Stimulated activated CD8-positive, alpha-beta memory T cell treated with anti-CD3 and anti-CD28 coated beads, Interleukin-12 subunit alpha, Interleukin-12 subunit beta, amount 100 ng/mL, for 24 hours (primary cell): ENCODE results near the gene ASCL3.
"Not testable (repeated sequence)": the region's sequence is repeated elsewhere in the genome, so short reads cannot be mapped to it uniquely, and the experiment has no call there.

Experiments used
- DNase-seq: peaks from one replicate; pipeline ENCODE4 v3.0.0-alpha.2; 2020; ENCODE audit errors: extremely low read depth

The ASCL3 gene

DNA sequence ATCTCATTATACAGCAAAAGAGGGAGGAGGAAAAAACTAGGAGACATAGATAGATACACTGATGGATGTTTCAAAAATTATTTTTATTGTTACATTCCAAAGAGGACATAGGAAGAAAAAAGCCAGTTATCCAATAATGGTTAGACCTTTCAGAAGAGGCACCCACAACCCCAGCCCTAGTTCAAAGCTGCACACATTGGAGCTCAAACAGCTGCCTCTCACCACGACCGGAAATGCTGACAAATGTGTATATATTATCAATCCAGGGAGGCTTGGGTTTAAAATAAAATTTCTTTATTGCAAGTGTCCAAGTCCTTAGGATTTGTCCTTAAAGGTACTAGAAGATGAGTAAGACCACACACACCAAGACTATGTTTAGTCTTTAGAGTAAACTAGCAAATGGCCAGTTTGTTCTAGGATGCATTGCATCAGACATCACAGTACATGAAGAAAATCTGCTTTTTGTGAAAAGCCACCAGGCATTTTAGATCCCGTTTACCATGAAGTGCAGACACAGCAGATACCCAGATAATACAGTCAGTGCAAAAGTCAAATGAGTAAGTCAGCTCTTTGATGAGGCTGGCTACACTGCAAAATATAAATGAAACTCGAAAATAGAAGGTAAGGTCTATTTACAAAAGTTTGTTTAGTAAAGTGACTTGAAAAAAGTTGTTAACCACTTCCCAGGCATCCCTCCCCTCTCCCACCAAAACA lies 4.6 kb upstream of the ASCL3 start:
- DNase-seq = no peak

DNA sequence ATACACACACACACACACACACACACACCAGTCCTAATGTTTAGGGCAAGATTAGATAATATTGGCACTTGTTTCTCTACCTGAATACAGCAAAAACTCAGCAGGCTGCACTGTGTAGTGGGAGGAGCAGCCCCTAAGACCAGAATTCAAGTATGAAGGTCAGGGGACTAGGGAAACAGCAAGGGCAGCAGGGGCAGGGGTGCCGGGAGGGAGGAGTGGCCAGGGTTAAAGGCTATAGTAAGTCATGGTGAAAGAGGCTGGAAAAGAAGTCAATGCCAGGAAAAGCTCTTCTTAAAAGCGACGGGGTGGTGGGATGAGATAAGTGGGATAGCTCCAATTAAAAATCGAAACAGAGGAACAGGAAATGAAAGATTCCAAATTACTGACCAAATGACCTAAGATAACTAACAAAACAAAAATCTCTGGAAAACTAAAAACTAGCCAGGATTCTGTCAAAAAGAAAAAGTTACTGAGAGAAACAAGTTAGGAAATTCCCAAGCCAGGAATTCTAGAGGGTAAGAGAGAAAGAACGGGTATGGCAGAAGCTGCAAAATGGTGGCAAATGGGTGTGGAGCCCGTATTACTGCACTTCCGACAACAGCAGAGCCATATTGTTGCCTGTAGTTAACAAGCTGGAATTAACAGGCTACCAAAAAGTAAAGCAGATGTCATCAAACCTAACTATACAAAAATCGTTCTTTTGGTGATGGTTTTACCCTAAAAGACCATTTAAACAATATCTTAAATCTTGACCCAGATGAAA lies 1.3 kb downstream of the ASCL3 start:
- DNase-seq = no peak

GRCh38 chr11:8937659-8938058 lies 5.2 kb downstream of the ASCL3 start:
- no peak for DNase-seq

GRCh38 chr11:8937159-8937558 lies 5.7 kb downstream of the ASCL3 start:
- DNase-seq = no peak

DNA sequence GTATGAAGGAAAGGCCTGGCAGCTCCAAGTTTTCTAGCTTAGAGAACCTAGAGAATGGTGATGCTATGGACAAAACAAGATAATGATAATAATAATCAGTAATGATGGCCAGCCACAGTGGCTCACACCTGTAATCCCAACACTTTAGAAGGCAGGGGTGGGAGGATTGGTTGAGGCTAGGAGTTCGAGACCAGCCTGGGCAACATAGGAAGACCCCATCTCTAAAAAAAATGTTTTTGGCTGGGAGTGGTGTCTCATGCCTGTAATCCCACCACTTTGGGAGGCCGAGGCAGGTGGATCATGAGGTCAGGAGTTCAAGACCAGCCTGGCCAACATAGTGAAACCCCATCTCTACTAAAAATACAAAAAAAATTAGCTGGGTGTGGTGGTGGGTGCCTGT lies 7.0 kb downstream of the ASCL3 start:
- not testable (repeated sequence) for DNase-seq

DNA sequence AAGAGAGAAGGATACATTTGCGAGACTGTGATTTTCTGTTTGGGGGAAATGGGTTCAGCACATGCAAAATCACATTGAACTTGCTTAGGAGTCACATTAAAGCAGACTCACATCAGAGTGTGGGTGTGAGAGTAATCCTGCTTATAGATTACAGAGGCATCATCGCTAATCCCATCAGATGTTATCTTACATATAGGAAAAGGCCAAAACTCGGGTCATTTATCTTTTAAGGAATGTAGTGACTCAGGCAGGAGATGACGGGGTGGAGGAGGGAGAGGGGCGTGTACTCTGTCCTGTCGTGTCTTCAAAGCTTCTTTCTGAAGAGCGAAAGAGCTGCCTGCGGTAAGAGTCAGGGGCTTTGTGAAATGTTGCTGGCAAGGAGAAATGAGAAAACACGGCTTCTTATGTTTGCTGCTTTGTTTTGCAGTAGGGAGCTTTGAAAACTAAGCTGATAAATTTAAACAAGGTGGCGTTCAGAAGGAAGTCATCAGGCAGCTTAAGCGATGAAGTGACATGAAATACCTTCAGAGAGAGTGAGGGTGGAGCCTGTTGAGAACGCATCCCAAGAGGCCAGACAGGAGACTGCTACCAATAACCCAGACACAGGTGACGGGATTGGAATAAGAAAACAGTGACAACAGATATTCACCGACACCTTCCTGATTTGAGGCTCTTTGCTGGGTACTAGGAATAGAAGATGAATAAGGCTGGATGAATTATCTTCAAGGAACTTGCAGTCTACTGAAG lies 7.9 kb downstream of the ASCL3 start:
- no peak for DNase-seq

DNA sequence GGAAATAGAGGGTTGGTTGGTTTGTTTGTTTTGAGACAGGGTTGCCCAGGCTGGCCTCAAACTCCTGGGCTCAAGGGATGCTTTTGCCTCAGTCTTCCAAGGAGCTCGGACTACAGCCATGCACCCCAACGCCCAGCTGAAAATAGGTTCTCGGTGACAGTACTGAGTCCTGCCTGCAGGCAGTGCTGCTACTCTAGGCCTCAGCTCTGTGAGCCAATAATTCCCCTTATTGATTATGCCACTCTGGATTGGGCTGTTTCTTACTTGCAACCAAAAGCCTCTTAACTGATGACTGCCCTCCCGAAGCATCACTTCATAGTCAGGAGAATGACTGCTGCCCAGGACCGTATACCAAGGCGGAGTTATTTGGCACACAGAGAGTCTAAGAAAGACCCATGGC lies 8.9 kb downstream of the ASCL3 start:
- DNase-seq = no peak

- no peak for DNase-seq
These were observed 10.1 kb downstream of the ASCL3 start, which contains the start of gene C11orf16 for GRCh38 chr11:8932564-8933180. C11orf16 (minus strand) TSS chr11:8932947; CDS start chr11:8932308, 639 bp downstream.

DNA sequence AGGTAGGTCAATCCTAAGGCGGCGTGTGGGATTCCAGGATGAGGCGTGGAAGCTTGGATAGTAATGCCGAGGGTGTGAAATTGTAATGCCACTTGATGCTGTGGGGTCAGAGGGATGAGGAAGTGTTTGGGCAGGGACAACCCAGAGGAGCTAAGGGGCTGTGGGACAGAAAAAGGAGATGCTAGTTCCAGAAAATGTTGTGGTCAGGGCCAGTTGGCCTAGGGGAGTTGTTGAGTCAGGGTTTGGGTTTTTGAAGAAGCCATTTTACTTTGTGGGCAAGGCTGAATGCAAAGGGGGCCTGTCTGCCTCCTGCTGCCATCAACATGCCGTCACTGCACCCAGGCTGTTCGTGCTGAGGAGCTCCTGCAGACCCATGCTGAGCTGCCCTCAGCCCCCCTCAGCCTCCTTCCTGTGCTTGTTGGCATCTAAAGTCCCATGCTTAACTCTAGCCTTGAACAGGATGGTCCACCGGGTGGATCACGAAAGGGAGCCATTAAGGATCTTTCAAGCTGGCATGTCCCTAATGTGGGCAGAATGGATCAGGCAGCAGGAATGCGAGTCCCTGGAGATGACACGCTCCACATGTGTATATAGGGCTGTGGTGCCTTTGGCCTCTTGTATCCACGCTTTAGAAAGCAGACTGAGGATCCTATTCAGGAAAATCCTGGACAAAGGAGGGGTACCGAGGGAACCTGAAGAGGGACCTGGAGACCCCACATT lies 12.2 kb downstream of the ASCL3 start:
- no peak for DNase-seq

DNA sequence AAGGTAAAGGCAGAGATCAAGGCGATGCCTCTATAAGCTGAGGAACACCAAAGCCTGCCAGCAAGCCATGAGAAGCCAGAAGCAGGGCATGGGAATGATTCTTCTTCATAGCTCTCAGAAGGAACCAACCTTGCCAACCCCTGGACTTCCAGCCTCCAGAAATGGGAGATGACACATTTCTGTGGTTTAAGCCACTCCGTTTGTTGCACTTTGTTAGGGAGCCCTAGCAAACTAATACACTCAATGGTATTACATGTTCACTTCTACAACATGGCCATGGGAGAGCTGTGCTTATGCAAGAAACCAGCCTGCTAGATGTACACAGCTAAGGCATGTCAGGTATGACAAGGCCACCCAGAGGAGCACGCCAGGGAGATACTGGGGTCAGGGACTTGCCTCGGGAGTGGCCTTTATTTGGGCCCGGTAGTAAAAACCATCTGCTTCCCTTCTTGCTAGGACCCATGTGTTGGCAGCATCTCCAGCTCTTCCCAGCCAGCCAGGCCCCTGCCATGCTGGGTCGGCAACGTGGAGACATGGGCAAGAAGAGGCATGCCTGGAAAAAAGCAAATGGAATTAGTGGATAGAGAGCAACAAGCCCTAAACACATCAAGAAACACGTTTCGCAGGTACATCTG lies 13.7 kb downstream of the ASCL3 start:
- DNase-seq = no peak

DNA sequence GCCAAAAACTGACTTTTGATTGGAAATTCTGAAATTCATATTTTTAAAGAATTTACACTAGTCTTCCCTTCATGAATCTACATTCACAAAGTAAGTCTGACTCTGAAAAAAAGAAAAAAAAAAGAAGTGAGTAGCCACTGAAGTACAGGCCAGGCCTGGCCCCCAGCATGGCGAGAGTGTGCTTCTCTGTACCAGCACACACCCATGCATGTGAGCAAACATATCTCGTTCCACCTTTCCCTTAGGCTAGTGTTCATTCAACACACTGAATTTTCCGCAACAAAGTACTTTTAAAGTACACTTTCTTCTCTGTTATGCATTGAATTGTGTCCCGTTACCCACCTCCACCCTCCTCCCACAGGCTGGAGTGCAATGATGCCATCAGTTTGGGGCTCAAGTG lies 14.6 kb downstream of the ASCL3 start:
- no peak for DNase-seq

DNA sequence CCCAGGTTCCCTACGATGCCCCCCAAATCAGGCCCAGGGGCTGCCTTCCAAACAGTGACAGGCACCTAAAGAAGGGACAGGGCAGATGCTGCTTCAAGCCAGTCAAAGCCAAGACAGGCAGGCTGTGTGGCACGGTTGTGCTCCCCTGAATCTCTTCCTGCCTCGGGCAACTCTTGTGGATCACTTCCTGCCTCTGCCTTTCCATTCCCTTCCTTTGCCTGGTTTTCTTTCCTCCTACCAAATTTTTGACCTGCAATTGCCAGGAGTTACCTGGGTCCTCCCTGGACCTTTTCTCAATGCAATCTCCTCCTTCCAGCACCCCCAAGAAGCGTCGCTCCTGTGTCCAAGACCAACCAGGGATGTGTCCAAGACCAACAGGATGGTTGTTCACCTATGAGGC lies 15.6 kb downstream of the ASCL3 start:
- no peak for DNase-seq

DNA sequence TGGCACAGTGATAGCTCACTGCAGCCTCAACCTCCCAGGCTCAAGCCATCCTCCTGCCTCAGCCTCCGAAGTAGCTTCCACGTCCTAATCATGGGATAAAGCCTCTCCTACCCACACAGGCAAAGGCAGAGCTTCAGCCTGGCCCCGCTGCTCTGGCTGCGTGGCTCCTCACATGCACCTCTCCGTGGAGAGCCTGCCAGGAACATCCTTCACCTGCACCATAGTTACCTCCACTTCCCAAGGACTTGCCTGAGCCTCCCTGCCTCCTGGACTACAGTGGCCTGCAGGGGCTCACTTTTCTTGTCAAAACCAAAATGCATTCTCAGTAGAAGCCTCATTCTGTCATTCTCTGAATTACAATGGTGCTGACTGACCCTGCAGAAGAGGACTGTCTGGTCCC lies 16.6 kb downstream of the ASCL3 start:
- no peak for DNase-seq

DNA sequence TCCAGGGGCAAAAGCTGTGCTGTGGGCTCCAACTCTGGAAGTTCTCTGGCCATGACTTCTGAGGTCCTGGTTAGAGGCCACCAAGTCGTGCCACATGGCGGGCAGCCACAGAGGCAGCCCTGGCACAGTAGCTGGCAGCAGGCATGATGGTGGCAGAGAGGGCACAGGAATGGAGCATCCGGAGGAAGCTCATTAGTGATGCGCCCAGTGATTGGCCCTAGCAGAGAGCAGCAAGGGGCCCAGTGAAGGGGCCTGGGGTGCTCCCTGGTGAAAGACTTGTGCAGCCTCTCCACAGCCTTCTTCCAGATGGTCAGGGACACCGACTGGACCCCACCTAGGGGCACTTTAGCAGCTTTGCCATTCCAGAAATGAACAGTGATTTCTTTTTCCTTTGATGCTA lies 17.1 kb downstream of the ASCL3 start:
- DNase-seq = no peak

- no peak for DNase-seq
These were observed 20.1 kb downstream of the ASCL3 start for GRCh38 chr11:8922691-8923090.

DNA sequence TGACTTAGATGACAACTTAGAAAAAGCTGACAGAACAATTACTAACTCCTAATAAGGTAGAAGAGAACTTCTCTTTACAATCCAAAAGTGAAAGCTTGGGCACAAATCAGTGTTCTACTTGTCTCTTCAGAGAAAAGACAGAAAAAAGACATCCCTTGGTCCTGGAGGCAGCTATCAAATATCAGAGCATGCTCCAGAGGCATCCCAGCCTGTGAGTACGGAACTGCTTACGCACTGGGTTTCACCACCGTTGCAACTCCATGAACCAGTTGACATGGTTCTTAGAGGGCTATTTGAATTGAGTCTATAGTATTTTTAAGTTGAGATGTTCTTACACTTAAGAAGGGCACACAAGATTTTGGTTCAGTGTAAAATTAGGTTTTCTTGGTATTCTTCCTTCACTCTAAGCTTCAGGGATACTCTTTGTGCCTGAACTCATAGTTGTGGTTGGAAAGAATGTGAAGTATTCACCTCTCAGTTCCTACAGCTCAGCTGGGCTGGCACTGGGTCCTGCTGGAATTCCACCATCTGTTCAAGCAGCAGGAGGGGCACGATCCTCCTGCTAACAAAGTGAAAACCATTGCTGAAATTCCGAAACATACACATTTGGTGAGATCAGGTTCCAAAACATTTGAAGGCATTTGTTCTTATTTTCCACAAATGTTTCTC lies 25.5 kb downstream of the ASCL3 start:
- DNase-seq = no peak

DNA sequence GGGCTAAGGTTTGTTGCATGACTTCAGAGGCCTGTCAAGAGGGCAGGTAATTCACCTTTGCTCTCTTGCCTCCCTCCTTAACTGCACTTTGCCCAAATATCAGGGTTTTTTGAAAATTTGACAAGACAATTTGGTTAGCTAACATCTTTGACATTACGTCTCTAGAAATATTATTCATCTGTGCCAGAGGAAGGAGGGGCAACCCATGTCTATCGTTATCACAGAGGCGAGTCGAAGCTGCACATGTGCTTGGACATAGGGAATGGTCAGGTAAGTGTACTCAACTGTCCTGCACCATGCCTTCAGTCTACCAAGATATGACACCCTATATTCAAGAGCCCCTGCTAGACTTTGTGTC lies 28.2 kb downstream of the ASCL3 start:
- no peak for DNase-seq

- DNase-seq = no peak
These were observed 28.7 kb downstream of the ASCL3 start for GRCh38 chr11:8913961-8914660.

DNA sequence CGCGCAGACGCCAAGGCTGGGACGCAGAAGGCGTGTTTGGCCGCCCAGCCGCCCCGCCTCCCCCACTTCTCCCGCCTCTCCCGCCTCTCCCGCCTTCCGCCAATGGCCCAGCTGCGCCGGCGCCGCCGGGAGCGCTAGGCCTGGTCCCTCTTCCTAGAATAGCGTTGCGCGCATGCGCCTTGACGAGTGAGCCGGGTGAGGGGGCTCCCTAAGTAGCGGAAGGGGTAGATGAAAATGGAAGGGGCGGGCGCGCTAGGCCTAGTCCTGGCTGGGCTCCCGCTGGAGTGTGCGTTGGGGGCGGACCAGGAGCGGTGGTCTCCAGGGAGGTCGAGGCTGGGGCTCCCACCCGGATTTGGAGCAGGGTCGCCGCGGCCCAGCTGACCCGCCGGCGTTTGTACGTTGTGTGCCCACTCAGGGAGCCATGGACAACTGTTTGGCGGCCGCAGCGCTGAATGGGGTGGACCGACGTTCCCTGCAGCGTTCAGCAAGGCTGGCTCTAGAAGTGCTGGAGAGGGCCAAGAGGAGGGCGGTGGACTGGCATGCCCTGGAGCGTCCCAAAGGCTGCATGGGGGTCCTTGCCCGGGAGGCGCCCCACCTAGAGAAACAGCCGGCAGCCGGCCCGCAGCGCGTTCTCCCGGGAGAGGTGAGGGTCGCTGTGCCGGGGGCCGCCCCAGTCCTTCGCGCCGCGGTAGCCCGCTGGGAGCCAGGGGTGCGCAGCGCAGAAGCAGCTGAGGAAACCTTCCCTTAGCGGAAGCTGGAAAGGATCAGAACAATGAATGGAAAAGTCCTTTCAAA lies 31.6 kb downstream of the ASCL3 start, which contains the start of gene AKIP1:
TSS of gene AKIP1 (plus strand) at position 161 of the 795 bp plus-strand sequence. CDS start at position 422, 261 bp downstream.
- DNase-seq = peak; percentile 81
